ENCODE data around the gene MMP14. TPM values are rescaled to one million over a fixed set of nuclear protein-coding genes. Genes with fewer than 3 reads are reported as not detected.
"Not testable (repeated sequence)": the region's sequence is repeated elsewhere in the genome, so short reads cannot be mapped to it uniquely, and the experiment has no call there.

Gene MMP14
- total RNA-seq, 1 experiment from 2014 or later, result 17.8 TPM

DNA sequence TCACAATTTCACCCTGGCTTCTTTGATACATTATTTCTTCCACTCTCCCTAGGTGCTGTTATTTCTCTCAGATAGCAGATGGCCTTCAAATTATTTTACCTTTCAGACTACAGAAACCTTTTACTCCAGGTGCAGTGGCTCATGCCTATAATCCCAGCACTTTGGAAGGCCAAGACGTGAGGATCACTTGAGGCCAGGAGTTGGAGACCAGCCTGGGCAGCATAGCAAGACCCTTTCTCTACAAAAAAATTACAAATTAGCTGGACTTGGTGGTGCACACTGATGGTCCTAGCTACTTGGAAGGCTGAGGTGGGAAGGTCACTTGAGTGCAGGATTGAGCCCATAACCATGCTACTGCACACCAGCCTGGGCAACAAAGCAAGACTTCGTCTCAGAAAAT lies 44.2 kb upstream of the MMP14 start:
- RAD21 ChIA-PET (ENCODE audit: low non-redundant PET in 1 of 2, low total read pairs in 2 of 2, uncharacterized antibody in 2 of 2, unreplicated experiment in 2 of 2), result no interaction called here
- Histone ChIP-seq H3K36me3 (ENCODE audit: control insufficient read depth in 1 of 2, insufficient read depth in 2 of 2, low read length in 2 of 2) (no peaks in the 10 kb centered on the region), H4K20me1 (ENCODE audit: insufficient read depth) (no peaks in the 10 kb centered on the region), H3K9ac (ENCODE audit: low read length) (no peak overlapping the region), H3K4me1 (ENCODE audit: control insufficient read depth in 1 of 2, insufficient read depth in 2 of 2, low read length in 2 of 2) (peaks cover 3 to 21% of the 10 kb centered on the region in 2 experiments), H3K9me2 (ENCODE audit: insufficient read depth) (no peaks in the 10 kb centered on the region), H3K79me2 (ENCODE audit: insufficient read depth, low read length) (no peaks in the 10 kb centered on the region), H3K27ac (ENCODE audit: low read depth, low read length) (no peak overlapping the region), H3K4me3 (replicated peaks in 1 of 2; ENCODE audit: low read depth in 1 of 2, low read length in 2 of 2) (no peak overlapping the region), H3K4me2 (ENCODE audit: low read length) (no peak overlapping the region), H3K9me3 (ENCODE audit: control insufficient read depth in 1 of 2, insufficient read depth in 1 of 2, low read depth in 1 of 2, low read length in 2 of 2) (no peaks in the 10 kb centered on the region), H2AFZ (ENCODE audit: low read depth, low read length, poor library complexity, severe bottlenecking) (no peak overlapping the region), H3K27me3 (ENCODE audit: insufficient read depth, low read length) (no peaks in the 10 kb centered on the region)
- ATAC-seq, result no peak
- DNase-seq (ENCODE audit: low read depth, low spot score), result no peak
- CTCF ChIA-PET, result no interaction called here
- intact Hi-C loops (cut with micrococcal nuclease), result no loop called here
- BruUV-seq (replicated peaks), result no TSS peak
- POLR2A ChIA-PET, result no interaction called here
- TF ChIP-seq POLR2AphosphoS5 (IDR thresholded peaks at IDR 0.05; ENCODE audit: low read depth, low read length) (no peak), ZNF274 (IDR thresholded peaks at IDR 0.05; ENCODE audit: low read depth, low read length) (no peak), RAD21 (IDR thresholded peaks at IDR 0.05; ENCODE audit: low read depth) (no peak), JUND (IDR thresholded peaks at IDR 0.05) (no peak), SRF (IDR thresholded peaks at IDR 0.05; ENCODE audit: low read depth) (no peak), YY1 (IDR thresholded peaks at IDR 0.05; ENCODE audit: extremely low read depth, insufficient replicate concordance, low read depth, low read length) (no peak), CBX3 (IDR thresholded peaks at IDR 0.05; ENCODE audit: low read depth) (no peak), MAX (IDR thresholded peaks at IDR 0.05) (no peak)

- intact Hi-C loops (cut with micrococcal nuclease); RAD21 ChIA-PET (ENCODE audit: low non-redundant PET in 1 of 2, low total read pairs in 2 of 2, uncharacterized antibody in 2 of 2, unreplicated experiment in 2 of 2); H3K9ac ChIP-seq (ENCODE audit: low read length); CTCF ChIA-PET; H3K4me3 ChIP-seq (replicated peaks in 1 of 2; ENCODE audit: low read depth in 1 of 2, low read length in 2 of 2); H3K9me2 ChIP-seq (ENCODE audit: insufficient read depth); H3K27ac ChIP-seq (ENCODE audit: low read depth, low read length); H3K27me3 ChIP-seq (ENCODE audit: insufficient read depth, low read length); H3K79me2 ChIP-seq (ENCODE audit: insufficient read depth, low read length); BruUV-seq (replicated peaks); POLR2A ChIA-PET; H3K36me3 ChIP-seq (ENCODE audit: control insufficient read depth in 1 of 2, insufficient read depth in 2 of 2, low read length in 2 of 2); H2AFZ ChIP-seq (ENCODE audit: low read depth, low read length, poor library complexity, severe bottlenecking); ATAC-seq; H3K4me2 ChIP-seq (ENCODE audit: low read length); DNase-seq (ENCODE audit: low read depth, low spot score); H3K9me3 ChIP-seq (ENCODE audit: control insufficient read depth in 1 of 2, insufficient read depth in 1 of 2, low read depth in 1 of 2, low read length in 2 of 2); H4K20me1 ChIP-seq (ENCODE audit: insufficient read depth): not testable (repeated sequence)
- H3K4me1 ChIP-seq (ENCODE audit: control insufficient read depth in 1 of 2, insufficient read depth in 2 of 2, low read length in 2 of 2), result peaks cover 3 to 20% of the 10 kb centered on the region in 2 experiments
These were observed 42.8 kb upstream of the MMP14 start for GRCh38 chr14:22793550-22793949.
